Measurements from ENCODE around the gene IRX3. TPM values are rescaled to one million over a fixed set of nuclear protein-coding genes. Genes with fewer than 3 reads are reported as not detected.

IRX3 gene
- total RNA-seq, 1 experiment from 2014 or later, result 6.5 TPM

DNA sequence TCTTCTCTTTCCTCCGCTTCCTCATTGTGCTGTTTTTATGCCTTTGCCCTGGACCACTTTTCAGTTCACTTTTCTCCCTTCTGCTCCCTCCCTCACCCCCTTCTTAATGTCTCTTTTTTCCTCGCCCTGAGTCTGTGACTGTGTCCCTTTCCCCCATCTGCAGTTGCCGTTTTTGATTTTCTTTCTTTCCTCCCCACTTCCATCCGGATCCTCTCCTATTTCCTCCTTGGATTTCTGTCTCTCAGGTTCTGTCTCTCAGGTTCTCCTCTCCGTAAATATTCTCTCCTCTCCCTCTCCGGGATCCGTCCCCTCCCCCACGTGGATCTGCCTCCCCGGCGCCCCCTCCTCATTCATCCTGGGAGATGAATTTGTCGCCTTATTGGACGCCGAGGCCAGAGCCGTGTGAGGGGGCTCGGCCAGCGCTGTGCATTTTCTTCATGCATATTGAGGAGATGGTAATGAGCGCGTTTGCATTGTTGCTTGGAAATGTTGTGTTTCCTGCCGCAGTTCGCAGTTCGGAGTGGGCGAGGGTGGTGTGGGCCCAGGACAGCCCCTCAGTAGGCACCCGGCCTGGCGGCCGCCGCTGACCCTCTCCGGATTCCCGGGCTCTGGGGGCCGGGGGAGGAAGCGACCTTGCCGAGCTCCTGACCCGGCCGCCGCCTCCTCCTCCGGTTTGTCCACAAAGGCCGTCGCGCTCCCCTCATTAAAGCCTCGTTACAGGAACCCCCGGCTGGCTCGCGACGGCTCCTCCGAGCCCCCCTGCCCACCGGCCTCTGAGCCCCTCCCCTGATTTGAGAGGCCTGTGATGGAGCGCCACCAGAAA is 4.5 kb upstream of the IRX3 start:
- no peak for DNase-seq (ENCODE audit: low read depth)

- DNase-seq (ENCODE audit: low read depth), result no peak
Measured at GRCh38 chr16:54289945-54290832, 3.6 kb upstream of the IRX3 start.

DNA sequence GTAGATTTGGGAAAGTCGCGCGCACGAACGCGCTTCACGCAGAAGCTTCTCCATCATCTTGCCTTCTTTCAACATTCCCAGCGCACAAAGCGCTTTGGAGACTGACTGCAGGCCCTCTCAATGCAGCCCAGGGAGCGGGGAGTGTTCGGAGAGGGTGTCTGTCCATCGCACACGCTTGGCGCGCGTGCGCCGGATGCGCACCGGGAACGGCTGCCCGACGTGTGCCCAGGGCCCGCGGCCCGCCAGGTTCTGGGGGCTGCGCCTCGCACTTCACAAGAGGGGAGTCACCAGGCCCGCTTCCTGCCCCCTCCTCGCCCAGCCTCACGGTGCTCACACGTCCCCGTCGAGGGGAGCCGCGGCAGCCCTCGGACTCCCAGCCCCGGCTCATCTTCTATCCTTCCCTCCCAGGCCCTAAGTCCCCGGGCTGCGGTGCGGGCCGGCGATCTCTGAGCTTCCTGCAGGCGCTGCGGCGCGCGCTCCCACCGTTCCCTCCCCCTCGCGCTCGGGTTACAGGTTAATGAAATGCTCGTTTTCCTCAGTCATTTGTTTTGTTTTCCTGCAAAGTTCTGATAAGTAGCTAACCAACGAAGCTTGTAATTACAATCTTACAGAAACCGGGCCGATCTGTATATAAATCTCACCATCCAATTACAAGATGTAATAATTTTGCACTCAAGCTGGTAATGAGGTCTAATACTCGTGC is 2.8 kb upstream of the IRX3 start:
- DNase-seq (ENCODE audit: low read depth), result no peak

DNA sequence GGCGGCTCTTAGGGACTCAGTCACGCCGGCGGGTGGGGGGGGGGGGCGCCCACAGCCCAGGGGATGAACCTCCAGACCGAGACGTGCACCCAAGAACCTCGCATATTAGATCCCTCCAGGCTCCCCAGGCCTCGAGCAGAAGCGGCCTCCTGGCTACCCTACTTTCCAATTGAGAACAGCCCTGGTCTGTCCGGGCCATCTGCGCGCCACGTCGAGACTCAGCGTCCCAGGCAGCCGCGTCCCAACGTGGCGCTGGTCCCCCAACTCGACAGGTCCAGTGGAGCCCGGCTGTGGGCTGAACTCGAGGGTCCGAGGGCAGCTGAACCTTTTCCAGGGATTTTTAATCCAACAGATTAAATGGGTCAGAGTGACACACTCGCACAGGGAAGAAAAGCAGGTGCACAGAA is 2.3 kb upstream of the IRX3 start:
- no peak for DNase-seq (ENCODE audit: low read depth)

DNA sequence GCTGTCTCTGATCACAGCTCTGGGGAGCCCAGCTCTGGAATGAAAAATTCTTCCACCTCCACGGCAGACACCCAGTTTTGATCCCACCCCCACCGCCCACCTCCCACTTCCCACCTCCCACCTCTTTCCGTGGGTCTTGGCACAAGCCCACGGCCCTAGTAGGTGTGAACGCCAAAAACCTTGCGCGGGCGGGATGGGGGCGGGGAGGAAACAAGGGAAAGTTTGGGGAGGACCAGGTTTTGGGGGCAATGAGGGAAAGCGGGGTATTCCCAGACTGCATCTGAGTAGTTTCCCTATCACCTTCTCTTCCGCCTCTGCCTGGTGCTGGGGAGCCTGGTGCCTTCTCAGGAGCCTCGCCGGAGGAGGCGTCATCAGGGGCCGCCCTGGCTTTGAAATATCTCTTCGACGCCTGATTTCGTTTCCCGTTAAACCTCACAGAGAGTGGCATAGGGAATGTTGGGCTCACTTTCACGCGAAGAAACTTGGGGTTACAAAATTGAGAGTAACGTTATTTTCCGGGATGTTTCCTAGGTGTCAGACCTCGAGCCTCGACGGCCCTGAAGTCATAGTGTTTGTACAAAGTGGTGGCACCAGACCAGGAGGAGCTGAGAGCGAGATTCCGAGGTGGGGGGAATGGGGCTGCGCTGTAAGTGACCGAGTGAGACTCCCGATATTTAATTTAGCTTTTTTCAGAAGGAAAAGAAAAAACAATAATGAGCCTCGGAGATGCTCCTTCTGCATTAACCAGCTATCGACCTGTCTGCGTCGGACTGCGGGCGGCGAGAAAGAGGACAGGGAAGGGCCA is 1.6 kb upstream of the IRX3 start:
- DNase-seq (ENCODE audit: low read depth), result no peak

DNA sequence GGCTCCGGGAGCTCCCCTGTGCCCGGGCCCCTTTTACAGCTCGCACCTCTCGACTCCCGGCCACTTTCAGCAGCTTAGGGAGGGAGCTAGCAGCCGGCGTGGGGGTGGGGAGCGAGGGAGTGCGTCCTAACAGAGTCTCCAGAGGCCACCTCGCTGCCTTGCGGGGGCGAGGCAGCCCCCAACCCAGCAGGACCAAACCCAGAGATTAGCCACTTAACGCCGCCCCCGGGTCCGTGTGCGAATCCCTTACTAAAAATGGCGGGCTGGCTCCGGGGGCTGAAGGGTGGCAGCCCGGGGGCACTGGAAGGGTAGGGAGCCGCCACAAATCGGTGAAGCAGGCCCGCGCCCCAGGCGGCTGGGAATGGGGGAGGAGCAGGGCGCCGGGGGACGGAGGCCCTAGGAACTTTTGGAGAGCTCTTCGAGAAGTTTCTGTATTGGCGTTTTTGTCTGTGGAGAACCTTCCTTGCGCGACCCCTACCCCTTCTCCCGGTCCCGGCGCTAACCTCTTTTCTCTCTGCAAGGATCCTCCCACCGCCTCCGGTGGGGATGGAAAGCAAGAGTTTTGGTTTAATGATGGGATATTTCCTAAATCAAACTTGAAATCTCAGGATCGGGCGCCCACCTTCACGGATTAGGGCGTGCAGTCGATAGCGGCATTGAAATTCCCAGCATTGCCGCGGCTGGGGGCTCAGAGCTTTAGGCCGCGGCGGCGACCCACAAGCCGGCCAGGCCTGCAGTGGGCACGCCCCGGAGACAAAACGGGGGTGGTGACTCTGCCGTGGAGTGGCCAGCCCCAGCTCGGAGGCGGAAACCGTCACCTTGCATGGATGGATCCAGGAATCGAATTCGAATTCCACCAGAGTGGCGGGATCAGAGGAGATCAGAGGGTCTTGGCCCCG is 793 bp upstream of the IRX3 start:
- DNase-seq (ENCODE audit: low read depth), result peak; percentile 12

DNA sequence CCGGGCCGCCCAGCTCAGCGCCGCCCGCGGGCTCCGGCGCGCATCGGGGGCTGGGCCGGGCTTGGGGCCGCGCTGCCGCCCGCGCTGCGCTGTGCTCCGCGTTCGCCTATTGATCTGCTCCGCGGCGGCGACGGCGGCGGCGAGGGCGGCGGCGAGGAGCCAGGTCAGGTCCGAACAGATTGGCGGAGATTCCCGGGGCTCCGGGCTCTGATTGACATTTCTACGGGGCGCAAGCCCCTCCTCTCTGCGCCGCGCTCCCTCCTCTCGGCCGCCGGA is 559 bp downstream of the IRX3 start:
- DNase-seq (ENCODE audit: low read depth), result no peak

- peak; percentile 63 for DNase-seq (ENCODE audit: low read depth)
Measured at GRCh38 chr16:54285414-54286089, 1.0 kb downstream of the IRX3 start.

GRCh38 chr16:54284931-54285413 is 1.6 kb downstream of the IRX3 start:
- DNase-seq (ENCODE audit: low read depth), result peak; percentile 45

GRCh38 chr16:54284319-54284930 is 2.2 kb downstream of the IRX3 start:
- DNase-seq (ENCODE audit: low read depth), result peak; percentile 31

DNA sequence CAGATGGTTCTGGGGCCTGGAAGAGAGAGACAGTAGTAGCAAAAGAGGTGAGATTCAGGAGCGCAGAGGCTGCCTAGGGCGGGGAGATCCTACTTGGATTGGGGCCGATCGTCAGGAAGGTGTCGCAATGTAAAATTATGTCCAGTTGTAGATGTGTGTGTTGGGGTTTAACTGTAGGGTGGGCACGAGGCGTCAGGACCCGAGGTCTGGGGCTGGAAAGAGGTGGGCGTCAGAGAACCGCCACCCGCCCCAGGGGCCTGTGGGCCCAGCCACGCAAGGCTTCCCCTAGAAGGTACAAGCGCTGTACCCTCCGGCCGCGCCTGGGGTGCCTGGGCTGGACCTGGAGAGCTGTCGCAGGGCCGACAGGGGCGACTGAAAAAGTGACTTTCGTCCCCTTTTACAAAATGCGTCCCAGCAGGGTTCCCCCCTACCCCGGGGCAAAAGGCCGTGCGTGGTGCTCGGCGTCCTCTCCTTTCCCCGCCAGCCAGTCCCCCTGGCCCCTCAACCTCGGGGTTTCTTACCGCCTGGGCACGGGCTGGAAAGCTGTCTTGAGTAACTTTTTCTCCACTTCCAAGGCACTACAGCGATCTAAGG is 2.8 kb downstream of the IRX3 start:
- DNase-seq (ENCODE audit: low read depth), result no peak

- DNase-seq (ENCODE audit: low read depth), result no peak
Measured at GRCh38 chr16:54282928-54283724, 3.5 kb downstream of the IRX3 start.

DNA sequence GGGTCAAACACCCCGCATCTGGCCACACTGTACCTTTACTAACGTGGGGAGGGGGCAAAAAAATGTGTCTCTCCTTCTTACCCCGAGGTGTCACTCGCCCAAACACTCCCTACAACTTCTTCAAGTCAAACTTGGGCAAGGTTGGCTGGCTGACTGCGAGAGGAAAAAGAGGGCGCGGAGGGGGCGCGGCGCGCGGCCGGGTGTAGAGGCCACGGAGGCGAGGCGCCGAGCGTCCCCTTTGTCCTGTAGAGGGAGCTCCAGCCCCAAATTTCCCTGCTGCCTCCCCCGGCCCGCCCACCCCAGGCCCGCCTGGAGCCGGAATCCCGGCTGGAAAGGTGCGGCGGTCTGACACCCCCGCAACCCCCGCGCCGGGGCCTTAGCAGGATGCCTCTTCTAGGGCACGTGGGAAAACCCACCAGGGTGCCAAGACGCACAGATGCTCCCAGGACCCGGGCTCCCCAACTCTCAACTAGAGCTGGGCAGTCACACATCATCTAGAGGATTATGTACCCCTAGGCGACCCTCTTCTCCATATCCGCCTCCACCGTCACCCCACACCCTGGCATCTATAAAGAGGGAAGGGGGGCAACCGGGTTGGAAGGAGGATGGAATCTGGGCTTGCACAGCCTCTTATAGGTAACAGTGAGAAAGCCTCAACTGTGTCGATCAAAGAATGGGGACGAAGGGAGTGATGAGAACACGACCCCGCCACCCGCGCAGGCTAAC is 4.2 kb downstream of the IRX3 start:
- DNase-seq (ENCODE audit: low read depth), result peak; percentile 23

- DNase-seq (ENCODE audit: low read depth), result no peak
Measured at GRCh38 chr16:54281535-54282201, 4.9 kb downstream of the IRX3 start.

GRCh38 chr16:54280751-54281150 is 5.8 kb downstream of the IRX3 start:
- peak; percentile 31 for DNase-seq (ENCODE audit: low read depth)

DNA sequence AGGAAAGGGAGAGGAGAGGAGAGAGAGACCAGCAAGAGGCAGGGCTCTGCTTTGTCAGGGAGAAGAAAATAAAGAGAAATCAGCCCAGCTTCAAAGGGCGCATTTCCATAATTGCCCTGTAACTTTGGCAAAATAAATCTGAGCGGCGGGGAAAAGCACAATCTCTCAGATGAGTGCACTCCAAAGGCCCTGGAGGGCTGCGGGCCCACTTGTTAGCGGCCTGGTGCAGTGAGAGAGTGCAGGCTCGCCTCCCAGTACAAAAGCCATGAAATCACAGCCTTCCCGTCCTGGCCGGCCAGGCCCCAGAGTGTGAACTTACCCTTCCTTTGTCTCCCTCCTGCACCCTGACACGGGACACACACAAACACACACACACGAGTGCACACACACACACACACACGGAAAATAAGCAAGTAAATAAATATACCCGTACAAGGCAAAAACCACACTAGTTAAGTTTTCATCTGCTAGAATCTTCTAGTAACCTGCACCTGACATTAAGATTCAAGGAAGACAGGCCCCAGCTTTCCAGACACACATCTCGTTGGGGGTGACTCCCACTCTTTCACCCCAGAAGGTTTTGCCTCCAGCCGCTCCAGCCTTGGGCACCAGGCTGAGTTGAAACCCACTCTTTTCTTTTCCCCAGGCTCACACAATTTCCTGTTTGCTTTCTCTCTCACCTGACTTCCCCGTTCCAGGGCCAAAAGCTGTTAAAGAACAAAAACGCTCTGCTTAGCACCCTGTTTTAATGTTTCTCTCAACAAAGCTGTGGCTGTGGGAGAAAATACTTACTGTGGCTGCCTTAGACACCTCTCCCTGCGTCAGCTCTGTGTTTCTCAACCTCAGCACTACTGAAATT is 8.5 kb downstream of the IRX3 start:
- DNase-seq (ENCODE audit: low read depth), result no peak
